Left cardiac atrium (tissue), 4 donors: ENCODE data around the gene ZNF416. TPM values are rescaled to one million over a fixed set of nuclear protein-coding genes. Genes with fewer than 3 reads are reported as not detected.

ENCODE experiments used
- ATAC-seq, 2 donors: fragments of 200-7000 bp; cut with Tn5 transposase; one replicate each; pipeline ENCODE4 v1.9.1; 2020; ENCODE audit warnings: mild to moderate bottlenecking in 2 of 2, moderate library complexity in 2 of 2
- DNase-seq: peaks from one replicate; pipeline ENCODE4 v3.0.0-alpha.2; 2020
- intact Hi-C, 2 donors: fragments of 100-400 bp; cut with DNase I; formaldehyde crosslinking; loops; one replicate each; pipeline versions ENCODE4 v1.14.1 to v1.15.1; 2022 to 2023
- total RNA-seq, 2 donors: library from RNA; stranded (reverse); fragmentation: NEBNext Ultra II Directional; extraction: Animal tissue kit (Norgen Biotek cat#: 25700); gene quantifications; one replicate each; pipeline ENCODE4 v1.2.1, GENCODE V29; 2021
- donor health status: DM: no; HTN: yes; CAD: no.
- donor health status: DM: no; HTN: yes; CAD: no; lungs with severe emphysema.
- donor health status: DM: yes; HTN: yes; CAD: no.
- donor health status: Dilated cardiomyopathy.

Gene ZNF416
- total RNA-seq, 2 donors from 2014 or later = 4.6 to 5.5 TPM

GRCh38 chr19:57560049-57560491 lies 18.6 kb downstream of the ZNF416 start:
- intact Hi-C loops = loop anchor here in 1 of 2 donors (10.0 kb wide), 1 partner anchor 125 kb away; the partner anchor contains the start of gene ZNF749
- DNase-seq (peak; percentile 59), ATAC-seq (peak in 1 of 2 donors; percentile 63)

- intact Hi-C loops = loop anchor here in 1 of 2 donors (10.0 kb wide), 1 partner anchor 125 kb away; the partner anchor contains the start of gene ZNF749
- peak; percentile 94 for DNase-seq
- ATAC-seq = peak; percentile 100
Measured at GRCh38 chr19:57559404-57560025, 19.2 kb downstream of the ZNF416 start, which contains the start of gene ZNF550. TSS of gene ZNF550 (minus strand) at chr19:57559863. CDS start at chr19:57559682, 181 bp downstream.

GRCh38 chr19:57559008-57559403 lies 19.7 kb downstream of the ZNF416 start:
- peak; percentile 56 to 64 for ATAC-seq
- intact Hi-C loops = no loop called here
- peak; percentile 49 for DNase-seq

GRCh38 chr19:57558525-57558924 lies 20.2 kb downstream of the ZNF416 start:
- intact Hi-C loops = no loop called here

GRCh38 chr19:57557659-57558058 lies 21.1 kb downstream of the ZNF416 start:
- intact Hi-C loops = no loop called here
- ATAC-seq (no peak), DNase-seq (no peak)

More at GRCh38 chr19:57558525-57558924, 20.2 kb downstream of the ZNF416 start:
- DNase-seq = no peak
- no peak for ATAC-seq

GRCh38 chr19:57552432-57552831 lies 26.3 kb downstream of the ZNF416 start:
- intact Hi-C loops = no loop called here
- ATAC-seq = no peak
- no peak for DNase-seq

- intact Hi-C loops = no loop called here
- ATAC-seq (no peak), DNase-seq (no peak)
Measured at GRCh38 chr19:57546513-57546912, 32.2 kb downstream of the ZNF416 start.

- intact Hi-C loops = no loop called here
- ATAC-seq (no peak), DNase-seq (no peak)
Measured at GRCh38 chr19:57537953-57538547, 40.7 kb downstream of the ZNF416 start.

- DNase-seq = peak; percentile 94
- intact Hi-C loops = no loop called here
- ATAC-seq = peak; percentile 100
Measured at GRCh38 chr19:57527136-57527881, 51.4 kb downstream of the ZNF416 start, which contains the start of gene ZNF549. TSS of gene ZNF549 (plus strand) at chr19:57527356. CDS start at chr19:57527574, 218 bp downstream.

Other genes starting within 250 kb of the ZNF416 start
- 10 to 100 TPM in 1 of 2 donors, 1 to 10 TPM in 1; 7.2 to 12.9 TPM for gene ZNF304, start 227.6 kb downstream of the ZNF416 start, total RNA-seq
- 10 to 100 TPM; 10.9 to 13.9 TPM for gene TRAPPC2B, start 215.4 kb downstream of the ZNF416 start, total RNA-seq
- 1 to 10 TPM; 3.6 to 4.4 TPM for gene ZNF547, start 215.4 kb downstream of the ZNF416 start, total RNA-seq
- gene ZNF548, start 189.1 kb downstream of the ZNF416 start, total RNA-seq = 10 to 100 TPM; 16.4 to 20.6 TPM
- gene ZNF17, start 167.8 kb downstream of the ZNF416 start, total RNA-seq = 10 to 100 TPM in 1 of 2 donors, 1 to 10 TPM in 1; 8.7 to 13.8 TPM
- gene ZNF749, start 143.6 kb downstream of the ZNF416 start, total RNA-seq = 1 to 10 TPM; 3.0 to 7.1 TPM
- 1 to 10 TPM; 2.3 to 3.0 TPM for gene VN1R1, start 121.8 kb downstream of the ZNF416 start, total RNA-seq
- 10 to 100 TPM; 13.3 to 19.7 TPM for gene ZNF772, start 101.3 kb downstream of the ZNF416 start, total RNA-seq
- gene ZNF419, start 91.2 kb downstream of the ZNF416 start, total RNA-seq = 1 to 10 TPM; 7.2 to 10.0 TPM
- 1 to 10 TPM; 5.3 to 7.9 TPM for gene ZNF773, start 79.0 kb downstream of the ZNF416 start, total RNA-seq
- gene ZNF549, start 51.6 kb downstream of the ZNF416 start, total RNA-seq = 1 to 10 TPM; 3.4 to 4.4 TPM
- 1 to 10 TPM; 6.4 to 9.0 TPM for gene ZNF550, start 19.0 kb downstream of the ZNF416 start, total RNA-seq
- gene ZIK1, start 5.2 kb upstream of the ZNF416 start, total RNA-seq = 1 to 10 TPM; 4.1 to 5.2 TPM
- 1 to 10 TPM; 3.7 to 5.3 TPM for gene ZNF530, start 21.0 kb upstream of the ZNF416 start, total RNA-seq
- 10 to 100 TPM; 14.2 to 16.2 TPM for gene ZNF134, start 35.3 kb upstream of the ZNF416 start, total RNA-seq
- 10 to 100 TPM in 1 of 2 donors, 1 to 10 TPM in 1; 9.5 to 11.1 TPM for gene ZNF211, start 54.3 kb upstream of the ZNF416 start, total RNA-seq
- under 1 TPM in 1 of 2 donors, not detected in 1; 0.13 TPM for gene ZSCAN4, start 90.0 kb upstream of the ZNF416 start, total RNA-seq
- gene ZNF551, start 103.1 kb upstream of the ZNF416 start, total RNA-seq = 1 to 10 TPM; 4.2 to 6.4 TPM
- gene ZNF154, start 130.3 kb upstream of the ZNF416 start, total RNA-seq = 1 to 10 TPM; 3.4 to 6.1 TPM
- gene ZNF671, start 148.7 kb upstream of the ZNF416 start, total RNA-seq = 1 to 10 TPM; 5.1 to 7.0 TPM
- 10 to 100 TPM; 10.8 to 14.4 TPM for gene ZNF776, start 167.9 kb upstream of the ZNF416 start, total RNA-seq
- 1 to 10 TPM; 9.3 to 9.5 TPM for gene ZNF586, start 190.8 kb upstream of the ZNF416 start, total RNA-seq
- 1 to 10 TPM; 3.3 to 4.6 TPM for gene ZNF552, start 236.0 kb upstream of the ZNF416 start, total RNA-seq